Measurements from ENCODE around the gene NKG7. TPM values are rescaled to one million over a fixed set of nuclear protein-coding genes. Genes with fewer than 3 reads are reported as not detected.

NKG7 gene
- total RNA-seq, 1 experiment from 2014 or later, result not detected

GRCh38 chr19:51351266-51351990 lies 21.0 kb downstream of the NKG7 start:
- intact Hi-C loops (cut with micrococcal nuclease; ENCODE audit: unreplicated experiment), result no loop called here
- H3K27ac ChIP-seq, result peak overlapping the region; percentile 58
- H3K27me3 ChIP-seq (ENCODE audit: insufficient read depth, low read depth), result no peaks in the 10 kb centered on the region
- no TSS peak for BruUV-seq (replicated peaks)
- H3K9me2 ChIP-seq (ENCODE audit: insufficient read depth), result no peaks in the 10 kb centered on the region
- no peaks in the 10 kb centered on the region for H3K79me2 ChIP-seq (ENCODE audit: low read depth)
- ChIA-PET CTCF (interaction anchor here (0.6 kb wide), 1 partner anchor 10 kb away, joined by 4 read pairs; the partner anchor contains the start of gene VSIG10L), POLR2A (ENCODE audit: unreplicated experiment) (no interaction called here)
- no peak for DNase-seq
- no peaks in the 10 kb centered on the region for H3K9me3 ChIP-seq (ENCODE audit: insufficient read depth, low read depth)
- no peaks in the 10 kb centered on the region; the same call in none of the 2 replicates for H4K20me1 ChIP-seq (ENCODE audit: insufficient read depth)
- H3F3A ChIP-seq (ENCODE audit: insufficient read depth, low read depth), result peaks cover 17% of the 10 kb centered on the region
- TF ChIP-seq CTCF (conservative IDR thresholded peaks at IDR 0.05), result no peak
- no peak for TF ChIP-seq EZH2 (IDR thresholded peaks at IDR 0.05; ENCODE audit: low read depth)
- H3K36me3 ChIP-seq (ENCODE audit: low read depth), result no peaks in the 10 kb centered on the region
- H3K4me2 ChIP-seq, result no peak overlapping the region
- H3K4me3 ChIP-seq, result no peak overlapping the region
- no peak overlapping the region for H2AFZ ChIP-seq
- peaks cover 8% of the 10 kb centered on the region for H3K4me1 ChIP-seq (replicated peaks; ENCODE audit: insufficient read depth)

DNA sequence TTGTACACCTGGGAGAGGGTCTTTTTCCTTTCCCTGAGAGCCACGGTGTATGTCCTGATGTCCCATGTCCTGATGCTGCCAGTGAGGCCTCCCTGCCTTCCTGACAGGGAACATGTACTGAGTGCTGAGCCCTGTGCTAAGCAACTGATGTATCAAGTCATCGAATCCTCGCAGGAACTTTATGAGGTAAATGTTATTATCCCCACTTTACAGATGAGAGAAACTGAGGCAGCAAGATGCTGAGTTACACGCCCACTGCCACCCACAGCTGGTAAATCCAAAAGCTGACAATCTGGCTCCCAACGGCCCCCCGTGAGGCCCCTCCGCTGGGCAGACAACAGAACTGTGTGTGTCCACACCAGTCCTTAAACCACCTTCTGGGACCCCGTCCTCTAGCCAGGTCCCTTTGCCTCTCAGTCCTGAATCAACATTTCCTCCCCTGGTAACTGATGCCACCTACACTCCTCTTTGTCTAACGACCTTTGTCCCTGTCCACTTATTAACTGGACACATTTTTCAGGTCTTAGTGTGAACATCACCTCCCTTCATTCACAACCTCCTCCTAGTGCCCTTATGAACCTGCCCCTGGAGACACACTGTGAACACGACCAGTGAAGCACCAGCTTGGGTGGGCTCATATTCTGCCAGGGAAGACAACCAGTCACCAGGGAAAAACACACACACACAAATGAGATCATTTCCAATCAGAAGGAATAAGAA lies 25.1 kb downstream of the NKG7 start:
- Histone ChIP-seq H3K9me3 (ENCODE audit: insufficient read depth, low read depth) (no peaks in the 10 kb centered on the region), H4K20me1 (ENCODE audit: insufficient read depth) (no peaks in the 10 kb centered on the region; the same call in none of the 2 replicates), H3K27ac (no peak overlapping the region), H3K4me1 (replicated peaks; ENCODE audit: insufficient read depth) (peaks cover 11% of the 10 kb centered on the region), H3K4me2 (no peak overlapping the region), H3K4me3 (no peak overlapping the region), H3F3A (ENCODE audit: insufficient read depth, low read depth) (peaks cover 25% of the 10 kb centered on the region), H3K9me2 (ENCODE audit: insufficient read depth) (no peaks in the 10 kb centered on the region), H3K79me2 (ENCODE audit: low read depth) (no peaks in the 10 kb centered on the region), H3K27me3 (ENCODE audit: insufficient read depth, low read depth) (no peaks in the 10 kb centered on the region), H3K36me3 (ENCODE audit: low read depth) (no peaks in the 10 kb centered on the region), H2AFZ (no peak overlapping the region)
- intact Hi-C loops (cut with micrococcal nuclease; ENCODE audit: unreplicated experiment), result no loop called here
- ChIA-PET POLR2A (ENCODE audit: unreplicated experiment) (no interaction called here), CTCF (no interaction called here)
- no peak for DNase-seq
- no TSS peak for BruUV-seq (replicated peaks)
- TF ChIP-seq CTCF (conservative IDR thresholded peaks at IDR 0.05) (no peak), EZH2 (IDR thresholded peaks at IDR 0.05; ENCODE audit: low read depth) (no peak)

DNA sequence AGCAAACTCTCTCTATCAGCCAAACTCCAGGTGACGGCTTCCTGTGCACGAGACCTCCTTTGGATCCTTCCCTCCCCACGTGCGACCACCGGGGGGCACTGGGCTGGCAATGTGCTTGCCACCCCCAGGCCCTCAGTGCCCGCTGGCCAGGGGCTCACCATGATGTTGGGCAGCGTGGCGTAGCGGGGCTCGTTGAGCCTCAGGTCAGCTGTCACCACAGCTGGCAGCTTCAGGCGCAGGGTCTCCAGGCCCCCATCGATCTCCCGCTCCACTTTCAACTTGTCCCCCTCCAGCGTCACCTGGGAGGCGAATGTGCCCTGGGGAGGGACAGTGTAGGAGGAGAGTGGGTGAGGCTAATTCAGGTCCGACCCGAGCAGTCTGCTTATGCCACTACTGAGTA lies 25.7 kb downstream of the NKG7 start:
- no peak for TF ChIP-seq CTCF (conservative IDR thresholded peaks at IDR 0.05)
- no peak for TF ChIP-seq EZH2 (IDR thresholded peaks at IDR 0.05; ENCODE audit: low read depth)
- intact Hi-C loops (cut with micrococcal nuclease; ENCODE audit: unreplicated experiment), result no loop called here
- H3K4me1 ChIP-seq (replicated peaks; ENCODE audit: insufficient read depth), result peaks cover 18% of the 10 kb centered on the region
- no peak overlapping the region for H3K27ac ChIP-seq
- no peak overlapping the region for H3K4me3 ChIP-seq
- no peaks in the 10 kb centered on the region for H3K9me3 ChIP-seq (ENCODE audit: insufficient read depth, low read depth)
- no peaks in the 10 kb centered on the region for H3K9me2 ChIP-seq (ENCODE audit: insufficient read depth)
- no peak overlapping the region for H3K4me2 ChIP-seq
- no peaks in the 10 kb centered on the region for H3K27me3 ChIP-seq (ENCODE audit: insufficient read depth, low read depth)
- no peaks in the 10 kb centered on the region for H3K36me3 ChIP-seq (ENCODE audit: low read depth)
- ChIA-PET POLR2A (ENCODE audit: unreplicated experiment) (no interaction called here), CTCF (interaction anchor here (0.6 kb wide), 1 partner anchor 76 kb away, joined by 4 read pairs; no protein-coding TSS in a partner anchor)
- H2AFZ ChIP-seq, result no peak overlapping the region
- no peaks in the 10 kb centered on the region for H3K79me2 ChIP-seq (ENCODE audit: low read depth)
- no peak for DNase-seq
- H4K20me1 ChIP-seq (ENCODE audit: insufficient read depth), result no peaks in the 10 kb centered on the region; the same call in none of the 2 replicates
- BruUV-seq (replicated peaks), result no TSS peak
- H3F3A ChIP-seq (ENCODE audit: insufficient read depth, low read depth), result peaks cover 32% of the 10 kb centered on the region
